H1 (cell line): Measurements from ENCODE around the gene BAD. TPM values are rescaled to one million over a fixed set of nuclear protein-coding genes. Genes with fewer than 3 reads are reported as not detected.

ENCODE experiments used
- CTCF ChIA-PET: fragments of 300-600 bp; sonication (Branson Sonifier 250); formaldehyde crosslinking; loops from one replicate; lab custom pipeline; 2021; ENCODE audit not compliant: partially characterized antibody; lab: Charles Lee
- POLR2A ChIA-PET: fragments of 300-600 bp; sonication (Branson Sonifier 250); formaldehyde crosslinking; loops from one replicate; lab custom pipeline; 2021; ENCODE audit warnings: inconsistent platforms; ENCODE audit not compliant: partially characterized antibody; lab: Charles Lee
- DNase-seq, 2 experiments: peaks; one replicate each; pipeline versions ENCODE4 v3.0.0 to v3.0.0-alpha.2; 2010 to 2022; ENCODE audit warnings: low spot score in 2 of 2, low read depth in 1 of 2, mixed read lengths in 1 of 2
- FAIRE-seq: peaks from 2 replicates; lab custom pipeline; 2011; peaks lifted over from hg19 to GRCh38; lab: Jason Lieb, UNC
- H2AFZ ChIP-seq: 2 replicates; pipeline ENCODE4 v1.8.1; 2012; ENCODE audit warnings: low read length, inconsistent platforms
- H2AK5ac ChIP-seq: 2 replicates; pipeline ENCODE4 v1.6.1; 2013; ENCODE audit warnings: low read depth, low read length
- H2BK120ac ChIP-seq: replicated peaks from 2 replicates; pipeline ENCODE3; 2013; ENCODE audit warnings: low read depth, low read length, inconsistent platforms
- H2BK12ac ChIP-seq: 2 replicates; pipeline ENCODE4 v1.6.1; 2013; ENCODE audit warnings: low read depth, low read length
- H2BK15ac ChIP-seq: 2 replicates; pipeline ENCODE4 v1.6.1; 2013; ENCODE audit warnings: low read length
- H2BK20ac ChIP-seq: 2 replicates; pipeline ENCODE4 v1.6.1; 2013; ENCODE audit warnings: low read length
- H2BK5ac ChIP-seq: 2 replicates; pipeline ENCODE4 v1.6.1; 2013; ENCODE audit warnings: low read depth, low read length
- H3K14ac ChIP-seq: 2 replicates; pipeline ENCODE4 v1.6.1; 2013; ENCODE audit warnings: inconsistent platforms; ENCODE audit not compliant: insufficient read length
- H3K18ac ChIP-seq: 2 replicates; pipeline ENCODE4 v1.6.1; 2013; ENCODE audit warnings: low read length; ENCODE audit errors: extremely low read depth
- H3K23ac ChIP-seq: 2 replicates; pipeline ENCODE4 v1.6.1; 2013; ENCODE audit warnings: inconsistent platforms; ENCODE audit not compliant: insufficient read length
- H3K23me2 ChIP-seq: 2 replicates; pipeline ENCODE4 v1.6.1; 2013; ENCODE audit warnings: low read depth, low read length
- H3K27ac ChIP-seq: 2 replicates; pipeline ENCODE4 v1.6.1; 2011; ENCODE audit warnings: low read depth, low read length, inconsistent platforms
- H3K27me3 ChIP-seq, 4 experiments: replicated peaks in 1 of 4; 1 replicate in 1 of 4; 2 replicates in 3 of 4; pipeline versions ENCODE4 v1.6.1 to v1.8.1; 2011 to 2013; ENCODE audit warnings: low read length in 3 of 4, mild to moderate bottlenecking in 3 of 4, inconsistent platforms in 2 of 4, mixed read lengths in 2 of 4, moderate library complexity in 1 of 4; ENCODE audit not compliant: control insufficient read depth in 3 of 4, insufficient read depth in 3 of 4; ENCODE audit errors: extremely low read depth in 1 of 4
- H3K36me3 ChIP-seq, 4 experiments: 2 replicates each; pipeline versions ENCODE4 v1.6.1 to v1.8.1; 2011 to 2013; ENCODE audit warnings: mild to moderate bottlenecking in 4 of 4, low read length in 3 of 4, moderate library complexity in 2 of 4, control low read depth in 1 of 4, inconsistent platforms in 1 of 4; ENCODE audit not compliant: insufficient read depth in 4 of 4, control insufficient read depth in 2 of 4
- H3K4ac ChIP-seq: replicated peaks from 2 replicates; pipeline ENCODE3; 2013; ENCODE audit warnings: low read length, low read depth, mixed read lengths, inconsistent platforms; ENCODE audit not compliant: insufficient read length
- H3K4me1 ChIP-seq, 4 experiments: replicated peaks in 1 of 4; 1 replicate in 1 of 4; 2 replicates in 3 of 4; pipeline versions ENCODE4 v1.6.1 to v1.8.1; 2011 to 2013; ENCODE audit warnings: low read length in 3 of 4, inconsistent platforms in 2 of 4, mixed read lengths in 1 of 4; ENCODE audit not compliant: insufficient read depth in 4 of 4, control insufficient read depth in 3 of 4
- H3K4me2 ChIP-seq, 2 experiments: 2 replicates each; pipeline versions ENCODE4 v1.6.1 to v1.8.1; 2011 to 2013; ENCODE audit warnings: low read depth in 2 of 2, low read length in 2 of 2, control low read depth in 1 of 2, inconsistent platforms in 1 of 2, mild to moderate bottlenecking in 1 of 2; ENCODE audit not compliant: insufficient read depth in 1 of 2
- H3K4me3 ChIP-seq, 4 experiments: fragments of 200-600, 300-600 bp in 1 of 4; sonication (generic), shearing (Covaris generic), sonication (Bioruptor Twin) in 1 of 4; 2 replicates each; pipeline versions ENCODE4 v1.5.1 to v1.8.1; 2011 to 2016; ENCODE audit warnings: low read length in 4 of 4, low read depth in 3 of 4, control low read depth in 2 of 4, inconsistent platforms in 2 of 4, mild to moderate bottlenecking in 2 of 4, mixed read lengths in 1 of 4, moderate library complexity in 1 of 4; ENCODE audit not compliant: insufficient read depth in 2 of 4; ENCODE audit errors: extremely low read depth in 1 of 4
- H3K56ac ChIP-seq: replicated peaks from 2 replicates; pipeline ENCODE3; 2013; ENCODE audit warnings: low read depth, mild to moderate bottlenecking, mixed read lengths, low read length, inconsistent platforms; ENCODE audit not compliant: insufficient read length
- H3K79me1 ChIP-seq: 2 replicates; pipeline ENCODE4 v1.6.1; 2013; ENCODE audit warnings: low read depth, low read length, control low read depth
- H3K79me2 ChIP-seq, 2 experiments: 2 replicates each; pipeline versions ENCODE4 v1.6.1 to v1.8.1; 2012 to 2013; ENCODE audit warnings: low read length in 2 of 2, mild to moderate bottlenecking in 2 of 2, inconsistent platforms in 1 of 2; ENCODE audit not compliant: insufficient read depth in 2 of 2, control insufficient read depth in 1 of 2
- H3K9ac ChIP-seq, 4 experiments: replicated peaks in 1 of 4; 1 replicate in 1 of 4; 2 replicates in 3 of 4; pipeline versions ENCODE4 v1.6.1 to v1.8.1; 2011 to 2013; ENCODE audit warnings: low read depth in 3 of 4, low read length in 3 of 4, control low read depth in 2 of 4, mild to moderate bottlenecking in 2 of 4, moderate library complexity in 2 of 4, inconsistent platforms in 1 of 4; ENCODE audit errors: extremely low read depth in 1 of 4
- H3K9me3 ChIP-seq, 2 experiments: 2 replicates each; pipeline versions ENCODE4 v1.6.1 to v1.8.1; 2012 to 2013; ENCODE audit warnings: mild to moderate bottlenecking in 2 of 2, moderate library complexity in 2 of 2, control low read depth in 1 of 2, inconsistent platforms in 1 of 2, low read depth in 1 of 2, low read length in 1 of 2, mixed read lengths in 1 of 2; ENCODE audit not compliant: insufficient read depth in 2 of 2
- H4K20me1 ChIP-seq, 2 experiments: replicated peaks in 1 of 2; 2 replicates each; pipeline versions ENCODE3 to v1.8.1; 2011 to 2013; ENCODE audit warnings: inconsistent platforms in 2 of 2, low read length in 2 of 2, mild to moderate bottlenecking in 1 of 2; ENCODE audit not compliant: insufficient read depth in 2 of 2, control insufficient read depth in 1 of 2
- H4K5ac ChIP-seq: 2 replicates; pipeline ENCODE4 v1.6.1; 2013; ENCODE audit warnings: low read length, low read depth, mixed read lengths, inconsistent platforms; ENCODE audit not compliant: insufficient read length
- H4K8ac ChIP-seq: 2 replicates; pipeline ENCODE4 v1.8.0; 2013; ENCODE audit warnings: mild to moderate bottlenecking, moderate library complexity, low read length, inconsistent platforms; ENCODE audit not compliant: insufficient read depth; ENCODE audit errors: extremely low read depth
- H4K91ac ChIP-seq: replicated peaks from 2 replicates; pipeline ENCODE3; 2013; ENCODE audit warnings: low read length, mixed read lengths, inconsistent platforms; ENCODE audit not compliant: insufficient read length
- CTBP2 ChIP-seq: IDR thresholded peaks from 2 replicates; pipeline ENCODE4 v1.7.0; 2011; ENCODE audit warnings: borderline replicate concordance, mild to moderate bottlenecking, moderate library complexity, mixed read lengths, low read length; ENCODE audit not compliant: insufficient read depth, insufficient read length
- EGR1 ChIP-seq: IDR thresholded peaks from 2 replicates; pipeline ENCODE4 v1.6.1; 2011; ENCODE audit warnings: low read depth, low read length, borderline replicate concordance
- KDM4A ChIP-seq: IDR thresholded peaks from one replicate; pipeline ENCODE4 v1.7.1; 2012; ENCODE audit warnings: low read depth, mild to moderate bottlenecking, moderate library complexity, low read length, inconsistent platforms; ENCODE audit not compliant: severe bottlenecking
- NANOG ChIP-seq: IDR thresholded peaks from 2 replicates; pipeline ENCODE4 v1.6.1; 2011; ENCODE audit warnings: low read length, low read depth, mild to moderate bottlenecking, inconsistent platforms; ENCODE audit not compliant: insufficient read depth, poor library complexity, severe bottlenecking
- POLR2AphosphoS5 ChIP-seq: IDR thresholded peaks from 2 replicates; pipeline ENCODE4 v1.6.1; 2011; ENCODE audit warnings: low read depth, low read length
- POU5F1 ChIP-seq: IDR thresholded peaks from 2 replicates; pipeline ENCODE4 v1.6.1; 2011; ENCODE audit warnings: low read depth, mild to moderate bottlenecking, low read length, moderate library complexity
- SIRT6 ChIP-seq: IDR thresholded peaks from one replicate; pipeline ENCODE4 v1.7.1; 2012; ENCODE audit warnings: low read length, inconsistent platforms
- TAF7 ChIP-seq: optimal IDR thresholded peaks from 2 replicates; pipeline ENCODE3; 2011; ENCODE audit warnings: low read depth, mild to moderate bottlenecking, inconsistent platforms, low read length, moderate library complexity, borderline replicate concordance
- TBP ChIP-seq: IDR thresholded peaks from 2 replicates; pipeline ENCODE4 v1.6.1; 2011; ENCODE audit warnings: low read depth, low read length, improper control_type of control experiment
- ZNF274 ChIP-seq: IDR thresholded peaks from 2 replicates; pipeline ENCODE4 v1.7.0; 2012; ENCODE audit warnings: low read length, borderline replicate concordance; ENCODE audit errors: extremely low read depth
- WGBS, 2 experiments: shearing (Covaris generic) in 1 of 2; methylation state at CpG; one replicate each; pipeline versions ENCODE4 v1.1.6 to v1.1.7; 2013 to 2015; ENCODE audit warnings: low lambda C conversion rate in 2 of 2, mixed read lengths in 2 of 2, inconsistent platforms in 1 of 2, low coverage in 1 of 2, missing lambda C conversion rate in 1 of 2; ENCODE audit not compliant: insufficient replicate concordance in 2 of 2, insufficient coverage in 1 of 2, insufficient read length in 1 of 2; ENCODE audit errors: extremely low coverage in 1 of 2, missing lambda C conversion rate in 1 of 2; 5-methylcytosine and 5-hydroxymethylcytosine counted together
- polyA plus RNA-seq, 7 experiments: library from polyadenylated mRNA; depleted of rRNA in 3 of 7; stranded (reverse) in 5 of 7; unstranded in 2 of 7; fragments of >200 nt in 5 of 7; fragments of 200-250 nt in 2 of 7; gene quantifications; 1 replicate in 5 of 7; 2 replicates in 1 of 7; 4 replicates in 1 of 7; pipeline versions ENCODE4 v1.2.1 to v1.2.3, GENCODE V29; 2011 to 2013; ENCODE audit warnings: missing spikeins in 2 of 7, mixed read lengths in 2 of 7
- total RNA-seq: library from RNA; stranded (reverse); fragmentation: NEBNext Ultra II Directional; extraction: Animal tissue kit (Norgen Biotek cat#: 25700); gene quantifications from 2 replicates; pipeline ENCODE4 v1.2.1, GENCODE V29; 2021
- TF ChIP-seq, protein P1 (sequence below): IDR thresholded peaks from 2 replicates; pipeline ENCODE4 v1.6.1; 2012; ENCODE audit warnings: inconsistent platforms

BAD gene
- total and polyA plus RNA-seq, 2 of the 8 experiments (the other 6 are each of a cell fraction or from before 2014, with no cell fraction given): 23.1 to 33.7 TPM

DNA sequence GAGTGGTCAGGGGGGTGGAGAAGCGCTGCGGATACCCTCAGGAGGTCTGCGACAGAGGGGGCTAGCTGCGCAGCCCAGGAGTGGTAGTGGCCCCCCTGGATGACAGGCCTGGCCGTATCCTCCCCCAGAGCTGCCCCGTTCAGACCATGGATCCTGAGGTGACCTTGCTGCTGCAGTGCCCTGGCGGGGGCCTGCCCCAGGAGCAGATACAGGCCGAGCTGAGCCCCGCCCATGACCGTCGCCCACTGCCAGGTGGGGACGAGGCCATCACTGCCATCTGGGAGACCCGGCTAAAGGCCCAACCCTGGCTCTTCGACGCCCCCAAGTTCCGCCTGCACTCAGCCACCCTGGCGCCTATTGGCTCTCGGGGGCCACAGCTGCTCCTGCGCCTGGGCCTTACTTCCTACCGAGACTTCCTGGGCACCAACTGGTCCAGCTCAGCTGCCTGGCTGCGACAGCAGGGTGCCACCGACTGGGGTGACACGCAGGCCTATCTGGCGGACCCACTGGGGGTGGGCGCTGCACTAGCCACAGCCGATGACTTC is 57.9 kb downstream of the BAD start:
- H2BK5ac ChIP-seq: peak overlapping the region; percentile 77
- POLR2A ChIA-PET: interaction anchor here (1.0 to 14.1 kb wide), 12 partner anchors 12 to 91 kb away, joined by 3 to 253 read pairs (median 7); partner anchors contain the start of genes FERMT3, FKBP2, PLCB3 and PPP1R14B
- peak overlapping the region; percentile 72 to 93 for H3K4me2 ChIP-seq
- H3K14ac ChIP-seq: no peak overlapping the region
- peak overlapping the region; percentile 87 for H3K4ac ChIP-seq
- FAIRE-seq (no peak), DNase-seq (no peak)
- H4K91ac ChIP-seq: peak overlapping the region; percentile 77
- H3K27me3 ChIP-seq: no peaks in the 10 kb centered on the region
- no peak overlapping the region; the same call in 1 of the 2 replicates for H2BK15ac ChIP-seq
- no peak overlapping the region for H2BK20ac ChIP-seq
- H3K4me1 ChIP-seq: peaks cover 0 to 25% (median 16%) of the 10 kb centered on the region in 4 experiments; a peak in 6 of 7 replicates
- 0 out of 2 replicates have a peak overlapping the region, but pooled peaks have one; percentile 55 for H2BK12ac ChIP-seq
- H3K23ac ChIP-seq: no peak overlapping the region
- H3K36me3 ChIP-seq: peaks cover 0 to 7% (median 1%) of the 10 kb centered on the region in 4 experiments; a peak in 2 of 8 replicates
- peak overlapping the region in 2 of 4 experiments; percentile 62 to 66; a peak in 4 of 7 replicates for H3K9ac ChIP-seq
- no peaks in the 10 kb centered on the region for H3K9me3 ChIP-seq
- no peak overlapping the region; the same call in 1 of the 2 replicates for H4K8ac ChIP-seq
- peak overlapping the region; percentile 67; the same call in 1 of the 2 replicates for H2AK5ac ChIP-seq
- H3K27ac ChIP-seq: no peak overlapping the region
- H3K4me3 ChIP-seq: peak overlapping the region; percentile 63 to 90 (median 84)
- WGBS, 2 experiments: 26% methylated on average over 24 of the region's 26 CpGs; no CpG with 5 or more reads in 1 of the 2 experiments
- CTCF ChIA-PET: interaction anchor here (0.6 to 6.5 kb wide), 15 partner anchors 10 to 130 kb away, joined by 3 to 64 read pairs (median 4); partner anchors contain the start of genes FERMT3, FKBP2, KCNK4 and PLCB3
- H2AFZ ChIP-seq: no peak overlapping the region
- peak overlapping the region; percentile 90 for H3K18ac ChIP-seq
- no peaks in the 10 kb centered on the region for H3K79me2 ChIP-seq
- H3K23me2 ChIP-seq: peaks cover 16% of the 10 kb centered on the region
- no peaks in the 10 kb centered on the region for H3K79me1 ChIP-seq
- H2BK120ac ChIP-seq: no peak overlapping the region
- peaks cover 0 to 7% of the 10 kb centered on the region in 2 experiments for H4K20me1 ChIP-seq
- TF ChIP-seq EGR1 (no peak), SIRT6 (no peak), TBP (no peak), KDM4A (no peak), ZNF274 (no peak), CTBP2 (no peak), POU5F1 (no peak), POLR2AphosphoS5 (no peak), TAF7 (no peak), NANOG (no peak)
- TF ChIP-seq, protein P1, sequence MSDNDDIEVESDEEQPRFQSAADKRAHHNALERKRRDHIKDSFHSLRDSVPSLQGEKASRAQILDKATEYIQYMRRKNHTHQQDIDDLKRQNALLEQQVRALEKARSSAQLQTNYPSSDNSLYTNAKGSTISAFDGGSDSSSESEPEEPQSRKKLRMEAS: no peak
- TF ChIP-seq, all 59 proteins: peak for 0
- Histone ChIP-seq H4K5ac (peak overlapping the region; percentile 75), H3K56ac (peak overlapping the region; percentile 52)
